ENCODE results near the gene TMEM169. TPM values are rescaled to one million over a fixed set of nuclear protein-coding genes. Genes with fewer than 3 reads are reported as not detected.

The TMEM169 gene
- polyA plus RNA-seq, 1 donor from 2014 or later = 29.6 TPM

GRCh38 chr2:216111122-216111521 is 29.4 kb downstream of the TMEM169 start:
- peak overlapping the region; percentile 87 for H3K4me3 ChIP-seq (ENCODE audit: low read length)
- H3K9me2 ChIP-seq (ENCODE audit: insufficient read depth, low read length) = no peaks in the 10 kb centered on the region
- no peaks in the 10 kb centered on the region for H3K9me3 ChIP-seq (ENCODE audit: low read length)
- H3K36me3 ChIP-seq (ENCODE audit: insufficient read depth, low read length) = peaks cover 3% of the 10 kb centered on the region
- H4K20me1 ChIP-seq (ENCODE audit: insufficient read depth) = no peaks in the 10 kb centered on the region
- peak overlapping the region; percentile 98 for H3K9ac ChIP-seq (ENCODE audit: low read length)
- H3F3A ChIP-seq (ENCODE audit: insufficient read depth, low read length, poor library complexity, severe bottlenecking) = no peaks in the 10 kb centered on the region
- no peaks in the 10 kb centered on the region for H3K27me3 ChIP-seq (ENCODE audit: insufficient read depth, low read depth, low read length)
- no peak for TF ChIP-seq EZH2 (IDR thresholded peaks at IDR 0.05; ENCODE audit: borderline replicate concordance, insufficient read depth, low read length, poor library complexity, severe bottlenecking)
- H3K4me2 ChIP-seq (ENCODE audit: low read length) = peak overlapping the region; percentile 53
- H3K27ac ChIP-seq (ENCODE audit: low read length) = no peak overlapping the region
- H3K79me2 ChIP-seq (replicated peaks; ENCODE audit: insufficient read depth, low read length) = peaks cover 43% of the 10 kb centered on the region
- no peak overlapping the region for H2AFZ ChIP-seq (ENCODE audit: low read depth, low read length)

- H3K79me2 ChIP-seq (replicated peaks; ENCODE audit: insufficient read depth, low read length) = peaks cover 58% of the 10 kb centered on the region
- H3K4me3 ChIP-seq (ENCODE audit: low read length) = no peak overlapping the region
- no peak overlapping the region for H2AFZ ChIP-seq (ENCODE audit: low read depth, low read length)
- H3K27ac ChIP-seq (ENCODE audit: low read length) = no peak overlapping the region
- no peak overlapping the region for H3K4me2 ChIP-seq (ENCODE audit: low read length)
- no peaks in the 10 kb centered on the region for H3F3A ChIP-seq (ENCODE audit: insufficient read depth, low read length, poor library complexity, severe bottlenecking)
- H4K20me1 ChIP-seq (ENCODE audit: insufficient read depth) = no peaks in the 10 kb centered on the region
- TF ChIP-seq EP300 (conservative IDR thresholded peaks at IDR 0.05; ENCODE audit: poor library complexity, severe bottlenecking) (no peak), EZH2 (IDR thresholded peaks at IDR 0.05; ENCODE audit: borderline replicate concordance, insufficient read depth, low read length, poor library complexity, severe bottlenecking) (no peak), POLR2AphosphoS5 (IDR thresholded peaks at IDR 0.05) (no peak), RAD21 (conservative IDR thresholded peaks at IDR 0.05) (no peak)
- H3K9me3 ChIP-seq (ENCODE audit: low read length) = no peaks in the 10 kb centered on the region
- no peaks in the 10 kb centered on the region for H3K27me3 ChIP-seq (ENCODE audit: insufficient read depth, low read depth, low read length)
- peaks cover 12% of the 10 kb centered on the region for H3K36me3 ChIP-seq (ENCODE audit: insufficient read depth, low read length)
- no peak overlapping the region for H3K9ac ChIP-seq (ENCODE audit: low read length)
- no peaks in the 10 kb centered on the region for H3K9me2 ChIP-seq (ENCODE audit: insufficient read depth, low read length)
These were observed 31.2 kb downstream of the TMEM169 start for GRCh38 chr2:216112926-216113325.

GRCh38 chr2:216113572-216113971 is 31.9 kb downstream of the TMEM169 start:
- Histone ChIP-seq H3K79me2 (replicated peaks; ENCODE audit: insufficient read depth, low read length) (peaks cover 64% of the 10 kb centered on the region), H2AFZ (ENCODE audit: low read depth, low read length) (no peak overlapping the region), H3F3A (ENCODE audit: insufficient read depth, low read length, poor library complexity, severe bottlenecking) (no peaks in the 10 kb centered on the region), H3K36me3 (ENCODE audit: insufficient read depth, low read length) (peaks cover 12% of the 10 kb centered on the region), H3K9me3 (ENCODE audit: low read length) (no peaks in the 10 kb centered on the region), H3K9ac (ENCODE audit: low read length) (no peak overlapping the region), H4K20me1 (ENCODE audit: insufficient read depth) (no peaks in the 10 kb centered on the region), H3K27ac (ENCODE audit: low read length) (no peak overlapping the region), H3K4me3 (ENCODE audit: low read length) (no peak overlapping the region), H3K27me3 (ENCODE audit: insufficient read depth, low read depth, low read length) (no peaks in the 10 kb centered on the region), H3K4me2 (ENCODE audit: low read length) (no peak overlapping the region), H3K9me2 (ENCODE audit: insufficient read depth, low read length) (no peaks in the 10 kb centered on the region)
- TF ChIP-seq SMC3 (conservative IDR thresholded peaks at IDR 0.05; ENCODE audit: poor library complexity) = no peak
- TF ChIP-seq POLR2AphosphoS5 (IDR thresholded peaks at IDR 0.05) = no peak
- TF ChIP-seq EZH2 (IDR thresholded peaks at IDR 0.05; ENCODE audit: borderline replicate concordance, insufficient read depth, low read length, poor library complexity, severe bottlenecking) = no peak
- TF ChIP-seq MXI1 (conservative IDR thresholded peaks at IDR 0.05; ENCODE audit: poor library complexity, severe bottlenecking) = no peak
- no peak for TF ChIP-seq EP300 (conservative IDR thresholded peaks at IDR 0.05; ENCODE audit: poor library complexity, severe bottlenecking)
- TF ChIP-seq CTCF (IDR thresholded peaks at IDR 0.05; ENCODE audit: poor library complexity, severe bottlenecking) = no peak
- TF ChIP-seq TAF1 (IDR thresholded peaks at IDR 0.05; ENCODE audit: low read depth) = no peak
- no peak for TF ChIP-seq RAD21 (conservative IDR thresholded peaks at IDR 0.05)
- TF ChIP-seq REST (IDR thresholded peaks at IDR 0.05; ENCODE audit: borderline replicate concordance) = no peak

Data from neural cell (in vitro differentiated cells).